ENCODE data around the gene SLCO6A1.

DNA sequence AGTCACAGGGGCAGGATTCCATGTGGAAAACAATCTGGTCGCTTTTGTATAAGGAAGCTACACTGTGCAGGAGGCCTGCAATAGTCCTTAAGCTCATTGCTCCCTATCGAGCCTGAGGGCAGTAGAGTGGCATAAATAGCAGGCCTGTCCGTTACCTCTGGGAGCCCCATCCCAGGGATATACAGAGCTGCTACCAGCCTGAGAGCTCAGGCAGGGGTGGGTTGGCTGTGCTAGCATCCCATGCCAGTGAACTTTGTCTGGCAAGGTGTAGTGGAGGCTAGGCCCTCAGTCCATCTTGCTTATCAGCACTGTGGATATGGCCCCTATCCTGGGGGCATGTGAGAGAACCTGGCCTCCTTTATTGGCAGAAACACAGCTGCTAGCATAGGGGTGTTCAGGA is 47.7 kb downstream of the SLCO6A1 start:
- TF ChIP-seq, protein P1, sequence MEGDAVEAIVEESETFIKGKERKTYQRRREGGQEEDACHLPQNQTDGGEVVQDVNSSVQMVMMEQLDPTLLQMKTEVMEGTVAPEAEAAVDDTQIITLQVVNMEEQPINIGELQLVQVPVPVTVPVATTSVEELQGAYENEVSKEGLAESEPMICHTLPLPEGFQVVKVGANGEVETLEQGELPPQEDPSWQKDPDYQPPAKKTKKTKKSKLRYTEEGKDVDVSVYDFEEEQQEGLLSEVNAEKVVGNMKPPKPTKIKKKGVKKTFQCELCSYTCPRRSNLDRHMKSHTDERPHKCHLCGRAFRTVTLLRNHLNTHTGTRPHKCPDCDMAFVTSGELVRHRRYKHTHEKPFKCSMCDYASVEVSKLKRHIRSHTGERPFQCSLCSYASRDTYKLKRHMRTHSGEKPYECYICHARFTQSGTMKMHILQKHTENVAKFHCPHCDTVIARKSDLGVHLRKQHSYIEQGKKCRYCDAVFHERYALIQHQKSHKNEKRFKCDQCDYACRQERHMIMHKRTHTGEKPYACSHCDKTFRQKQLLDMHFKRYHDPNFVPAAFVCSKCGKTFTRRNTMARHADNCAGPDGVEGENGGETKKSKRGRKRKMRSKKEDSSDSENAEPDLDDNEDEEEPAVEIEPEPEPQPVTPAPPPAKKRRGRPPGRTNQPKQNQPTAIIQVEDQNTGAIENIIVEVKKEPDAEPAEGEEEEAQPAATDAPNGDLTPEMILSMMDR (conservative IDR thresholded peaks at IDR 0.05; ENCODE audit: low read depth in 2 of 2), result no peak
- TF ChIP-seq EZH2 (IDR thresholded peaks at IDR 0.05; ENCODE audit: low read depth, unreplicated experiment) (no peak), ZNF114 (CRISPR knock-in tag; IDR thresholded peaks at IDR 0.05) (no peak), POLR2AphosphoS5 (IDR thresholded peaks at IDR 0.05; ENCODE audit: low read depth) (no peak), JUNB (IDR thresholded peaks at IDR 0.05; ENCODE audit: unreplicated experiment) (no peak), EZH2phosphoT487 (IDR thresholded peaks at IDR 0.05; ENCODE audit: unreplicated experiment) (no peak), CREB1 (CRISPR knock-in tag; IDR thresholded peaks at IDR 0.05; ENCODE audit: low read depth) (no peak), NANOG (IDR thresholded peaks at IDR 0.05; ENCODE audit: borderline replicate concordance) (no peak)
- TF ChIP-seq, protein P2, sequence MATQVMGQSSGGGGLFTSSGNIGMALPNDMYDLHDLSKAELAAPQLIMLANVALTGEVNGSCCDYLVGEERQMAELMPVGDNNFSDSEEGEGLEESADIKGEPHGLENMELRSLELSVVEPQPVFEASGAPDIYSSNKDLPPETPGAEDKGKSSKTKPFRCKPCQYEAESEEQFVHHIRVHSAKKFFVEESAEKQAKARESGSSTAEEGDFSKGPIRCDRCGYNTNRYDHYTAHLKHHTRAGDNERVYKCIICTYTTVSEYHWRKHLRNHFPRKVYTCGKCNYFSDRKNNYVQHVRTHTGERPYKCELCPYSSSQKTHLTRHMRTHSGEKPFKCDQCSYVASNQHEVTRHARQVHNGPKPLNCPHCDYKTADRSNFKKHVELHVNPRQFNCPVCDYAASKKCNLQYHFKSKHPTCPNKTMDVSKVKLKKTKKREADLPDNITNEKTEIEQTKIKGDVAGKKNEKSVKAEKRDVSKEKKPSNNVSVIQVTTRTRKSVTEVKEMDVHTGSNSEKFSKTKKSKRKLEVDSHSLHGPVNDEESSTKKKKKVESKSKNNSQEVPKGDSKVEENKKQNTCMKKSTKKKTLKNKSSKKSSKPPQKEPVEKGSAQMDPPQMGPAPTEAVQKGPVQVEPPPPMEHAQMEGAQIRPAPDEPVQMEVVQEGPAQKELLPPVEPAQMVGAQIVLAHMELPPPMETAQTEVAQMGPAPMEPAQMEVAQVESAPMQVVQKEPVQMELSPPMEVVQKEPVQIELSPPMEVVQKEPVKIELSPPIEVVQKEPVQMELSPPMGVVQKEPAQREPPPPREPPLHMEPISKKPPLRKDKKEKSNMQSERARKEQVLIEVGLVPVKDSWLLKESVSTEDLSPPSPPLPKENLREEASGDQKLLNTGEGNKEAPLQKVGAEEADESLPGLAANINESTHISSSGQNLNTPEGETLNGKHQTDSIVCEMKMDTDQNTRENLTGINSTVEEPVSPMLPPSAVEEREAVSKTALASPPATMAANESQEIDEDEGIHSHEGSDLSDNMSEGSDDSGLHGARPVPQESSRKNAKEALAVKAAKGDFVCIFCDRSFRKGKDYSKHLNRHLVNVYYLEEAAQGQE (IDR thresholded peaks at IDR 0.05; ENCODE audit: unreplicated experiment), result no peak
- TF ChIP-seq, protein P3, sequence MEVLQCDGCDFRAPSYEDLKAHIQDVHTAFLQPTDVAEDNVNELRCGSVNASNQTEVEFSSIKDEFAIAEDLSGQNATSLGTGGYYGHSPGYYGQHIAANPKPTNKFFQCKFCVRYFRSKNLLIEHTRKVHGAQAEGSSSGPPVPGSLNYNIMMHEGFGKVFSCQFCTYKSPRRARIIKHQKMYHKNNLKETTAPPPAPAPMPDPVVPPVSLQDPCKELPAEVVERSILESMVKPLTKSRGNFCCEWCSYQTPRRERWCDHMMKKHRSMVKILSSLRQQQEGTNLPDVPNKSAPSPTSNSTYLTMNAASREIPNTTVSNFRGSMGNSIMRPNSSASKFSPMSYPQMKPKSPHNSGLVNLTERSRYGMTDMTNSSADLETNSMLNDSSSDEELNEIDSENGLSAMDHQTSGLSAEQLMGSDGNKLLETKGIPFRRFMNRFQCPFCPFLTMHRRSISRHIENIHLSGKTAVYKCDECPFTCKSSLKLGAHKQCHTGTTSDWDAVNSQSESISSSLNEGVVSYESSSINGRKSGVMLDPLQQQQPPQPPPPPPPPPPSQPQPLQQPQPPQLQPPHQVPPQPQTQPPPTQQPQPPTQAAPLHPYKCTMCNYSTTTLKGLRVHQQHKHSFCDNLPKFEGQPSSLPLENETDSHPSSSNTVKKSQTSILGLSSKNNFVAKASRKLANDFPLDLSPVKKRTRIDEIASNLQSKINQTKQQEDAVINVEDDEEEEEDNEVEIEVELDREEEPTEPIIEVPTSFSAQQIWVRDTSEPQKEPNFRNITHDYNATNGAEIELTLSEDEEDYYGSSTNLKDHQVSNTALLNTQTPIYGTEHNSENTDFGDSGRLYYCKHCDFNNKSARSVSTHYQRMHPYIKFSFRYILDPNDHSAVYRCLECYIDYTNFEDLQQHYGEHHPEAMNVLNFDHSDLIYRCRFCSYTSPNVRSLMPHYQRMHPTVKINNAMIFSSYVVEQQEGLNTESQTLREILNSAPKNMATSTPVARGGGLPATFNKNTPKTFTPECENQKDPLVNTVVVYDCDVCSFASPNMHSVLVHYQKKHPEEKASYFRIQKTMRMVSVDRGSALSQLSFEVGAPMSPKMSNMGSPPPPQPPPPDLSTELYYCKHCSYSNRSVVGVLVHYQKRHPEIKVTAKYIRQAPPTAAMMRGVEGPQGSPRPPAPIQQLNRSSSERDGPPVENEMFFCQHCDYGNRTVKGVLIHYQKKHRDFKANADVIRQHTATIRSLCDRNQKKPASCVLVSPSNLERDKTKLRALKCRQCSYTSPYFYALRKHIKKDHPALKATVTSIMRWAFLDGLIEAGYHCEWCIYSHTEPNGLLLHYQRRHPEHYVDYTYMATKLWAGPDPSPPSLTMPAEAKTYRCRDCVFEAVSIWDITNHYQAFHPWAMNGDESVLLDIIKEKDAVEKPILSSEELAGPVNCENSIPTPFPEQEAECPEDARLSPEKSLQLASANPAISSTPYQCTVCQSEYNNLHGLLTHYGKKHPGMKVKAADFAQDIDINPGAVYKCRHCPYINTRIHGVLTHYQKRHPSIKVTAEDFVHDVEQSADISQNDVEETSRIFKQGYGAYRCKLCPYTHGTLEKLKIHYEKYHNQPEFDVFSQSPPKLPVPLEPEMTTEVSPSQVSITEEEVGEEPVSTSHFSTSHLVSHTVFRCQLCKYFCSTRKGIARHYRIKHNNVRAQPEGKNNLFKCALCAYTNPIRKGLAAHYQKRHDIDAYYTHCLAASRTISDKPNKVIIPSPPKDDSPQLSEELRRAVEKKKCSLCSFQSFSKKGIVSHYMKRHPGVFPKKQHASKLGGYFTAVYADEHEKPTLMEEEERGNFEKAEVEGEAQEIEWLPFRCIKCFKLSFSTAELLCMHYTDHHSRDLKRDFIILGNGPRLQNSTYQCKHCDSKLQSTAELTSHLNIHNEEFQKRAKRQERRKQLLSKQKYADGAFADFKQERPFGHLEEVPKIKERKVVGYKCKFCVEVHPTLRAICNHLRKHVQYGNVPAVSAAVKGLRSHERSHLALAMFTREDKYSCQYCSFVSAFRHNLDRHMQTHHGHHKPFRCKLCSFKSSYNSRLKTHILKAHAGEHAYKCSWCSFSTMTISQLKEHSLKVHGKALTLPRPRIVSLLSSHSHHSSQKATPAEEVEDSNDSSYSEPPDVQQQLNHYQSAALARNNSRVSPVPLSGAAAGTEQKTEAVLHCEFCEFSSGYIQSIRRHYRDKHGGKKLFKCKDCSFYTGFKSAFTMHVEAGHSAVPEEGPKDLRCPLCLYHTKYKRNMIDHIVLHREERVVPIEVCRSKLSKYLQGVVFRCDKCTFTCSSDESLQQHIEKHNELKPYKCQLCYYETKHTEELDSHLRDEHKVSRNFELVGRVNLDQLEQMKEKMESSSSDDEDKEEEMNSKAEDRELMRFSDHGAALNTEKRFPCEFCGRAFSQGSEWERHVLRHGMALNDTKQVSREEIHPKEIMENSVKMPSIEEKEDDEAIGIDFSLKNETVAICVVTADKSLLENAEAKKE (CRISPR knock-in tag; IDR thresholded peaks at IDR 0.05), result no peak
- TF ChIP-seq, protein P4, sequence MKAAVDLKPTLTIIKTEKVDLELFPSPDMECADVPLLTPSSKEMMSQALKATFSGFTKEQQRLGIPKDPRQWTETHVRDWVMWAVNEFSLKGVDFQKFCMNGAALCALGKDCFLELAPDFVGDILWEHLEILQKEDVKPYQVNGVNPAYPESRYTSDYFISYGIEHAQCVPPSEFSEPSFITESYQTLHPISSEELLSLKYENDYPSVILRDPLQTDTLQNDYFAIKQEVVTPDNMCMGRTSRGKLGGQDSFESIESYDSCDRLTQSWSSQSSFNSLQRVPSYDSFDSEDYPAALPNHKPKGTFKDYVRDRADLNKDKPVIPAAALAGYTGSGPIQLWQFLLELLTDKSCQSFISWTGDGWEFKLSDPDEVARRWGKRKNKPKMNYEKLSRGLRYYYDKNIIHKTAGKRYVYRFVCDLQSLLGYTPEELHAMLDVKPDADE (IDR thresholded peaks at IDR 0.05), result no peak

Data from GM23338 (cell line).